ENCODE measurements around the gene DAD1. TPM values are rescaled to one million over a fixed set of nuclear protein-coding genes. Genes with fewer than 3 reads are reported as not detected.

Gene DAD1
- total RNA-seq, 2 donors from 2014 or later = 176 to 193 TPM

GRCh38 chr14:22552827-22553076, 36.3 kb downstream of the DAD1 start:
- DNase-seq = no peak
- Mint-ChIP-seq H3K36me3 (ENCODE audit: low read depth) (no peaks in the 10 kb centered on the region), H3K4me3 (no peak overlapping the region), H3K27ac (peak overlapping the region; percentile 57), H3K9me3 (no peaks in the 10 kb centered on the region), H3K4me1 (peaks cover 20% of the 10 kb centered on the region), H3K27me3 (ENCODE audit: insufficient read depth) (no peaks in the 10 kb centered on the region)
- H3K9me3 ChIP-seq (ENCODE audit: control insufficient read depth, low read length) = no peaks in the 10 kb centered on the region
- H3K9ac ChIP-seq (ENCODE audit: extremely low read depth, low read length, poor library complexity, severe bottlenecking) = no peak overlapping the region
- H3K4me3 ChIP-seq (ENCODE audit: low read length) = no peak overlapping the region
- TF ChIP-seq, protein P1, sequence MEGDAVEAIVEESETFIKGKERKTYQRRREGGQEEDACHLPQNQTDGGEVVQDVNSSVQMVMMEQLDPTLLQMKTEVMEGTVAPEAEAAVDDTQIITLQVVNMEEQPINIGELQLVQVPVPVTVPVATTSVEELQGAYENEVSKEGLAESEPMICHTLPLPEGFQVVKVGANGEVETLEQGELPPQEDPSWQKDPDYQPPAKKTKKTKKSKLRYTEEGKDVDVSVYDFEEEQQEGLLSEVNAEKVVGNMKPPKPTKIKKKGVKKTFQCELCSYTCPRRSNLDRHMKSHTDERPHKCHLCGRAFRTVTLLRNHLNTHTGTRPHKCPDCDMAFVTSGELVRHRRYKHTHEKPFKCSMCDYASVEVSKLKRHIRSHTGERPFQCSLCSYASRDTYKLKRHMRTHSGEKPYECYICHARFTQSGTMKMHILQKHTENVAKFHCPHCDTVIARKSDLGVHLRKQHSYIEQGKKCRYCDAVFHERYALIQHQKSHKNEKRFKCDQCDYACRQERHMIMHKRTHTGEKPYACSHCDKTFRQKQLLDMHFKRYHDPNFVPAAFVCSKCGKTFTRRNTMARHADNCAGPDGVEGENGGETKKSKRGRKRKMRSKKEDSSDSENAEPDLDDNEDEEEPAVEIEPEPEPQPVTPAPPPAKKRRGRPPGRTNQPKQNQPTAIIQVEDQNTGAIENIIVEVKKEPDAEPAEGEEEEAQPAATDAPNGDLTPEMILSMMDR (conservative IDR thresholded peaks at IDR 0.05) = no peak
- WGBS, 2 experiments (ENCODE audit: insufficient coverage in 1 of 2, insufficient read length in 1 of 2) = 94% methylated on average over 2 of the region's 2 CpGs; no CpG with 5 or more reads in 1 of the 2 experiments
- no peaks in the 10 kb centered on the region for H3K27me3 ChIP-seq (ENCODE audit: control insufficient read depth, insufficient read depth, low read length, poor library complexity, severe bottlenecking)
- H3K4me1 ChIP-seq (ENCODE audit: control insufficient read depth, insufficient read depth, low read length) = peaks cover 5% of the 10 kb centered on the region
- no peaks in the 10 kb centered on the region for H3K36me3 ChIP-seq (ENCODE audit: control insufficient read depth, insufficient read depth, low read length)
- no peak overlapping the region for H3K27ac ChIP-seq (ENCODE audit: low read depth, low read length)

- no peaks in the 10 kb centered on the region for H3K9me3 Mint-ChIP-seq
- WGBS, 2 experiments (ENCODE audit: insufficient coverage in 1 of 2, insufficient read length in 1 of 2) = 89 to 91% methylated on average over 10 to 13 of the region's 13 CpGs
- H3K4me1 ChIP-seq (ENCODE audit: control insufficient read depth, insufficient read depth, low read length) = peaks cover 7% of the 10 kb centered on the region
- H3K9me3 ChIP-seq (ENCODE audit: control insufficient read depth, low read length) = no peaks in the 10 kb centered on the region
- H3K27ac ChIP-seq (ENCODE audit: low read depth, low read length) = no peak overlapping the region
- no peak overlapping the region for H3K9ac ChIP-seq (ENCODE audit: extremely low read depth, low read length, poor library complexity, severe bottlenecking)
- no peak overlapping the region for H3K4me3 ChIP-seq (ENCODE audit: low read length)
- no peaks in the 10 kb centered on the region for H3K27me3 ChIP-seq (ENCODE audit: control insufficient read depth, insufficient read depth, low read length, poor library complexity, severe bottlenecking)
- no peaks in the 10 kb centered on the region for H3K36me3 Mint-ChIP-seq (ENCODE audit: low read depth)
- H3K36me3 ChIP-seq (ENCODE audit: control insufficient read depth, insufficient read depth, low read length) = no peaks in the 10 kb centered on the region
- no peak overlapping the region for H3K27ac Mint-ChIP-seq
- H3K4me3 Mint-ChIP-seq = no peak overlapping the region
- no peaks in the 10 kb centered on the region for H3K27me3 Mint-ChIP-seq (ENCODE audit: insufficient read depth)
- H3K4me1 Mint-ChIP-seq = peaks cover 21% of the 10 kb centered on the region
- TF ChIP-seq, protein P1 (conservative IDR thresholded peaks at IDR 0.05) = no peak
- DNase-seq = no peak
Observed at GRCh38 chr14:22552001-22552826, 36.8 kb downstream of the DAD1 start.

- WGBS, 2 experiments (ENCODE audit: insufficient coverage in 1 of 2, insufficient read length in 1 of 2) = 91 to 94% methylated on average over 4 to 5 of the region's 5 CpGs
- Mint-ChIP-seq H3K9me3 (no peaks in the 10 kb centered on the region), H3K27ac (no peak overlapping the region), H3K36me3 (ENCODE audit: low read depth) (no peaks in the 10 kb centered on the region), H3K27me3 (ENCODE audit: insufficient read depth) (no peaks in the 10 kb centered on the region), H3K4me1 (peaks cover 27% of the 10 kb centered on the region), H3K4me3 (no peak overlapping the region)
- H3K27me3 ChIP-seq (ENCODE audit: control insufficient read depth, insufficient read depth, low read length, poor library complexity, severe bottlenecking) = no peaks in the 10 kb centered on the region
- H3K36me3 ChIP-seq (ENCODE audit: control insufficient read depth, insufficient read depth, low read length) = no peaks in the 10 kb centered on the region
- TF ChIP-seq, protein P1 (conservative IDR thresholded peaks at IDR 0.05) = no peak
- DNase-seq = no peak
- no peak overlapping the region for H3K9ac ChIP-seq (ENCODE audit: extremely low read depth, low read length, poor library complexity, severe bottlenecking)
- no peak overlapping the region for H3K27ac ChIP-seq (ENCODE audit: low read depth, low read length)
- H3K4me3 ChIP-seq (ENCODE audit: low read length) = no peak overlapping the region
- no peaks in the 10 kb centered on the region for H3K9me3 ChIP-seq (ENCODE audit: control insufficient read depth, low read length)
- H3K4me1 ChIP-seq (ENCODE audit: control insufficient read depth, insufficient read depth, low read length) = peaks cover 13% of the 10 kb centered on the region
Observed at GRCh38 chr14:22551605-22551997, 37.4 kb downstream of the DAD1 start.

All from endodermal cell (in vitro differentiated cells).